ENCODE results near the gene FBXL17. TPM values are rescaled to one million over a fixed set of nuclear protein-coding genes. Genes with fewer than 3 reads are reported as not detected.

Gene FBXL17
- total and polyA plus RNA-seq, 9 of the 15 experiments (the other 6 are each of a cell fraction or from before 2014, with no cell fraction given) = 0.32 to 5.4 (median 1.8) TPM

DNA sequence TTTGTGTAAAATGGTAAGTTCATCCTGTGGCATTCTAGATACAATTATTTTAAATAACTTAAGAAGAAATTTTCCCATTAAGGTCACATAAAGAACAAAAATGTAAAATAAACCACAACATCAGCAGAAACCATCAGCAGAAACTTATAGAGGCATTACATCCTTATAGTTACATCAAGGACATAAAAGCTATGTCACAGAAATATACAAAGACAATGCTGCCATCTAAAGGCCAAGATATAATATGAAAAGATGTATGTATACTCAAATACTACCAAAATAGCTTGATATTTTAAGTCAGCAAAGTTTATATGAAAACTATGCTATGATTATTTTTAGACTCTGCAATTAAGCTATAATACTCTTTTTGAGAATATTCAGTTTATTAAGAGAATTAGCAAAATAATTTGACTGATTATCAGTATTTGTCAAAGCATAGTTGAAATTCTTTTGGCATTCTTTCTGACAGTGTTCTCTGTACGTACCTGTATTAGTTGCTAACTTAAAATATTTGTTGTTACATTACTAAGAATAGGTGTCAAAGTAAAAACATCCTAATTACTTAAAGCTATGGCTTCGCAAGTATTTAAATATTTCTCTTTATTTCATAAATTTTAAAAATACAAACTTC is 36.2 kb downstream of the FBXL17 start:
- ATAC-seq (peak; percentile 74), DNase-seq (ENCODE audit: extremely low read depth in 1 of 4, low spot score in 3 of 4) (peak in 2 of 4 experiments; percentile 9 to 55), FAIRE-seq (no peak)
- POLR2A ChIA-PET = interaction anchor here (0.6 to 1.2 kb wide), 4 partner anchors 73 to 146 kb away, joined by 3 read pairs; no protein-coding TSS in a partner anchor
- CTCF ChIA-PET (ENCODE audit: low intra/inter-chr PET ratio) = interaction anchor here (1.2 to 2.2 kb wide), 3 partner anchors 83 to 197 kb away, joined by 4 to 18 read pairs (median 6); no protein-coding TSS in a partner anchor
- BruUV-seq (replicated peaks) = no TSS peak
- in situ Hi-C loops (cut with MboI) (no loop called here), intact Hi-C loops (cut with micrococcal nuclease) (loop anchor here (1.0 to 10.0 kb wide), 3 partner anchors 85 to 671 kb away; partner anchors contain the start of gene EFNA5)
- no peaks in the 10 kb centered on the region for H3K4me1 ChIP-seq (replicated peaks in 1 of 2; ENCODE audit: control insufficient read depth in 2 of 2, insufficient read depth in 2 of 2, low read length in 2 of 2)
- H3K9me3 ChIP-seq (replicated peaks; ENCODE audit: control insufficient read depth, insufficient read depth, low read depth, low read length) = no peaks in the 10 kb centered on the region
- H4K20me1 ChIP-seq (replicated peaks; ENCODE audit: control insufficient read depth, insufficient read depth, low read length) = no peaks in the 10 kb centered on the region
- no peak overlapping the region for H2AFZ ChIP-seq (ENCODE audit: low read depth, low read length)
- no peak overlapping the region for H3K4me2 ChIP-seq (ENCODE audit: insufficient read depth, low read length)
- WGBS (ENCODE audit: insufficient coverage, low coverage, missing lambda C conversion rate) = 50% methylated on average over 2 of the region's 2 CpGs
- H3K4me3 ChIP-seq = no peak overlapping the region
- H3K9ac ChIP-seq (ENCODE audit: insufficient read depth in 1 of 2, low read depth in 2 of 2, low read length in 2 of 2) = no peak overlapping the region
- H3K79me2 ChIP-seq (ENCODE audit: control insufficient read depth, insufficient read depth, low read length) = no peaks in the 10 kb centered on the region
- no peaks in the 10 kb centered on the region for H3K36me3 ChIP-seq (ENCODE audit: control insufficient read depth, insufficient read depth, low read length)
- no peaks in the 10 kb centered on the region for H3K27me3 ChIP-seq (ENCODE audit: control insufficient read depth in 2 of 2, insufficient read depth in 2 of 2, low read length in 2 of 2)
- H3K9me1 ChIP-seq (ENCODE audit: control insufficient read depth, insufficient read depth, low read length) = no peaks in the 10 kb centered on the region
- H3K27ac ChIP-seq (ENCODE audit: extremely low read depth, low read depth, low read length) = no peak overlapping the region
- TF ChIP-seq SMC3 (conservative IDR thresholded peaks at IDR 0.05; ENCODE audit: insufficient read depth, low read depth, low read length) (0 out of 2 replicates have a peak, but pooled peaks have one; percentile 13), RAD21 (CRISPR knock-in tag; conservative IDR thresholded peaks at IDR 0.05 in 1 of 2, IDR thresholded peaks at IDR 0.05 in 1 of 2) (peak; percentile 70 to 82), NFE2L1 (tag; IDR thresholded peaks at IDR 0.05; ENCODE audit: borderline replicate concordance, low read depth) (no peak), ETV6 (IDR thresholded peaks at IDR 0.05; ENCODE audit: borderline replicate concordance in 1 of 2, low read depth in 2 of 2, low read length in 1 of 2) (no peak), ETV6 (CRISPR knock-in tag; IDR thresholded peaks at IDR 0.05; ENCODE audit: borderline replicate concordance) (no peak)
- TF ChIP-seq, protein P1, sequence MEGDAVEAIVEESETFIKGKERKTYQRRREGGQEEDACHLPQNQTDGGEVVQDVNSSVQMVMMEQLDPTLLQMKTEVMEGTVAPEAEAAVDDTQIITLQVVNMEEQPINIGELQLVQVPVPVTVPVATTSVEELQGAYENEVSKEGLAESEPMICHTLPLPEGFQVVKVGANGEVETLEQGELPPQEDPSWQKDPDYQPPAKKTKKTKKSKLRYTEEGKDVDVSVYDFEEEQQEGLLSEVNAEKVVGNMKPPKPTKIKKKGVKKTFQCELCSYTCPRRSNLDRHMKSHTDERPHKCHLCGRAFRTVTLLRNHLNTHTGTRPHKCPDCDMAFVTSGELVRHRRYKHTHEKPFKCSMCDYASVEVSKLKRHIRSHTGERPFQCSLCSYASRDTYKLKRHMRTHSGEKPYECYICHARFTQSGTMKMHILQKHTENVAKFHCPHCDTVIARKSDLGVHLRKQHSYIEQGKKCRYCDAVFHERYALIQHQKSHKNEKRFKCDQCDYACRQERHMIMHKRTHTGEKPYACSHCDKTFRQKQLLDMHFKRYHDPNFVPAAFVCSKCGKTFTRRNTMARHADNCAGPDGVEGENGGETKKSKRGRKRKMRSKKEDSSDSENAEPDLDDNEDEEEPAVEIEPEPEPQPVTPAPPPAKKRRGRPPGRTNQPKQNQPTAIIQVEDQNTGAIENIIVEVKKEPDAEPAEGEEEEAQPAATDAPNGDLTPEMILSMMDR (IDR thresholded peaks at IDR 0.05 in 2 of 3, conservative IDR thresholded peaks at IDR 0.05 in 1 of 3; ENCODE audit: insufficient read depth in 2 of 3, low read depth in 1 of 3, low read length in 3 of 3) = peak in 1 of 3 experiments; percentile 58; a peak in 2 of 6 replicates
- TF ChIP-seq, protein P2, sequence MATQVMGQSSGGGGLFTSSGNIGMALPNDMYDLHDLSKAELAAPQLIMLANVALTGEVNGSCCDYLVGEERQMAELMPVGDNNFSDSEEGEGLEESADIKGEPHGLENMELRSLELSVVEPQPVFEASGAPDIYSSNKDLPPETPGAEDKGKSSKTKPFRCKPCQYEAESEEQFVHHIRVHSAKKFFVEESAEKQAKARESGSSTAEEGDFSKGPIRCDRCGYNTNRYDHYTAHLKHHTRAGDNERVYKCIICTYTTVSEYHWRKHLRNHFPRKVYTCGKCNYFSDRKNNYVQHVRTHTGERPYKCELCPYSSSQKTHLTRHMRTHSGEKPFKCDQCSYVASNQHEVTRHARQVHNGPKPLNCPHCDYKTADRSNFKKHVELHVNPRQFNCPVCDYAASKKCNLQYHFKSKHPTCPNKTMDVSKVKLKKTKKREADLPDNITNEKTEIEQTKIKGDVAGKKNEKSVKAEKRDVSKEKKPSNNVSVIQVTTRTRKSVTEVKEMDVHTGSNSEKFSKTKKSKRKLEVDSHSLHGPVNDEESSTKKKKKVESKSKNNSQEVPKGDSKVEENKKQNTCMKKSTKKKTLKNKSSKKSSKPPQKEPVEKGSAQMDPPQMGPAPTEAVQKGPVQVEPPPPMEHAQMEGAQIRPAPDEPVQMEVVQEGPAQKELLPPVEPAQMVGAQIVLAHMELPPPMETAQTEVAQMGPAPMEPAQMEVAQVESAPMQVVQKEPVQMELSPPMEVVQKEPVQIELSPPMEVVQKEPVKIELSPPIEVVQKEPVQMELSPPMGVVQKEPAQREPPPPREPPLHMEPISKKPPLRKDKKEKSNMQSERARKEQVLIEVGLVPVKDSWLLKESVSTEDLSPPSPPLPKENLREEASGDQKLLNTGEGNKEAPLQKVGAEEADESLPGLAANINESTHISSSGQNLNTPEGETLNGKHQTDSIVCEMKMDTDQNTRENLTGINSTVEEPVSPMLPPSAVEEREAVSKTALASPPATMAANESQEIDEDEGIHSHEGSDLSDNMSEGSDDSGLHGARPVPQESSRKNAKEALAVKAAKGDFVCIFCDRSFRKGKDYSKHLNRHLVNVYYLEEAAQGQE (IDR thresholded peaks at IDR 0.05; ENCODE audit: borderline replicate concordance) = peak; percentile 44; the same call in 1 of the 2 replicates
- TF ChIP-seq, protein P2 (CRISPR knock-in tag; IDR thresholded peaks at IDR 0.05; ENCODE audit: low read depth) = no peak

All from K562 (cell line).